ENCODE results near the gene CRX. TPM values are rescaled to one million over a fixed set of nuclear protein-coding genes. Genes with fewer than 3 reads are reported as not detected.
A peak's percentile ranks its signal among the peaks of the same experiment; 100 is the strongest.

CRX gene
- total and polyA plus RNA-seq, 2 of the 13 experiments (the other 11 are each of a cell fraction or from before 2014, with no cell fraction given), result not detected

DNA sequence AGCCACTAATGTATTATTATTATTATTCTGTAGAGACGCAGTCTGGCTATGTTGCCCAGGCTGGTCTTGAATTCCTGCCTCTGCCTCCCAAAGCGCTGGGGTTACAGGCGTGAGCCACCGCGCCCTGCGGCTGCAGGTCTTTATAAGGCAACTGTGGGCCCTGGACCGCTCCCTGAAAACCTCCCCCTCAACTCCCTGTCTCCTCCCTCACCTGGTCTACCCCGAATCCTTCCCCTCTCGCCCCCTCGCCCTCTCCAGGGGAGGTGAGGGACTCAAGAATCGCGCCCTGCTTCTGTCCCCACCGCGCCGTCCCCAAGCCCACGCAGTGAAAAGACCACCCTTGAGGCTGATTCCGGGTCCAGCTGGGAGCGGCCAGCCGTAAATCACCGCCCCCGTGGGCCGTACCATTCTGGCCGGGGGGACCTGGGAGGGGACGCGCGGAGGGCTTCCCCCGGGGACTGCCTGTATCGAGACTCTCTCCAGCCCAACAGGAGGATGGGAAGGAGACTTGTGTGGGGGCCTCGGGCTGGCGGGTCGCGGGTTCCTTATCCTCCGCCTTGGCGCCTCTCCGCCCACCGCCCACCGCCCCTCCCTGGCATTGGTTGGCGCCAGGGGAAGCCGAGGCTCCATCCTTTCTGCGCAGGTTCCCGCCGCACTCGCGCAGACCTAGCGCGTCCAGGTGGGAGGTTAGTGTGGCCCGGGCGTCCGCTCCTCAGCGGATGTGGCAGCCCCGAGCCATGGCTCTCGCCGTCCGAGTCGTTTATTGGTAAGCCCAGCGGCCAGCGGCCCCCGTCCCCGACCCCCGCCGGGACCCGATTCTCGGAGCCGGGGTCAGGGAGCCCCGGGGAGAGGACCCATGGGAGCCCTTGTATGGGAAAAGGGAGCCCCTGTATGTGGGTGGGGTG, 43.4 kb upstream of the CRX start, which contains the start of gene SELENOW (continued):
- TF ChIP-seq MTERF4 (CRISPR knock-in tag; IDR thresholded peaks at IDR 0.05), result no peak
- no peak for TF ChIP-seq ZFAT (CRISPR knock-in tag; conservative IDR thresholded peaks at IDR 0.05)
- TF ChIP-seq PAF1 (CRISPR knock-in tag; IDR thresholded peaks at IDR 0.05), result no peak
- no peak for TF ChIP-seq FOXA1 (IDR thresholded peaks at IDR 0.05)
- no peak for TF ChIP-seq FOXA1 (CRISPR knock-in tag; IDR thresholded peaks at IDR 0.05)
- no peak for TF ChIP-seq ZUFSP (CRISPR knock-in tag; IDR thresholded peaks at IDR 0.05; ENCODE audit: borderline replicate concordance)
- no peak; the same call in 1 of the 2 replicates for TF ChIP-seq YEATS2 (CRISPR knock-in tag; IDR thresholded peaks at IDR 0.05; ENCODE audit: borderline replicate concordance)
- TF ChIP-seq, protein P1, sequence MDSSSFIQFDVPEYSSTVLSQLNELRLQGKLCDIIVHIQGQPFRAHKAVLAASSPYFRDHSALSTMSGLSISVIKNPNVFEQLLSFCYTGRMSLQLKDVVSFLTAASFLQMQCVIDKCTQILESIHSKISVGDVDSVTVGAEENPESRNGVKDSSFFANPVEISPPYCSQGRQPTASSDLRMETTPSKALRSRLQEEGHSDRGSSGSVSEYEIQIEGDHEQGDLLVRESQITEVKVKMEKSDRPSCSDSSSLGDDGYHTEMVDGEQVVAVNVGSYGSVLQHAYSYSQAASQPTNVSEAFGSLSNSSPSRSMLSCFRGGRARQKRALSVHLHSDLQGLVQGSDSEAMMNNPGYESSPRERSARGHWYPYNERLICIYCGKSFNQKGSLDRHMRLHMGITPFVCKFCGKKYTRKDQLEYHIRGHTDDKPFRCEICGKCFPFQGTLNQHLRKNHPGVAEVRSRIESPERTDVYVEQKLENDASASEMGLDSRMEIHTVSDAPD (CRISPR knock-in tag; IDR thresholded peaks at IDR 0.05), result no peak
- TF ChIP-seq ARNT (IDR thresholded peaks at IDR 0.05), result no peak
- no peak for TF ChIP-seq SKIL (CRISPR knock-in tag; IDR thresholded peaks at IDR 0.05; ENCODE audit: borderline replicate concordance)
- TF ChIP-seq ZNF841 (CRISPR knock-in tag; IDR thresholded peaks at IDR 0.05; ENCODE audit: borderline replicate concordance), result peak; percentile 60; the same call in 1 of the 2 replicates
- TF ChIP-seq, protein P2, sequence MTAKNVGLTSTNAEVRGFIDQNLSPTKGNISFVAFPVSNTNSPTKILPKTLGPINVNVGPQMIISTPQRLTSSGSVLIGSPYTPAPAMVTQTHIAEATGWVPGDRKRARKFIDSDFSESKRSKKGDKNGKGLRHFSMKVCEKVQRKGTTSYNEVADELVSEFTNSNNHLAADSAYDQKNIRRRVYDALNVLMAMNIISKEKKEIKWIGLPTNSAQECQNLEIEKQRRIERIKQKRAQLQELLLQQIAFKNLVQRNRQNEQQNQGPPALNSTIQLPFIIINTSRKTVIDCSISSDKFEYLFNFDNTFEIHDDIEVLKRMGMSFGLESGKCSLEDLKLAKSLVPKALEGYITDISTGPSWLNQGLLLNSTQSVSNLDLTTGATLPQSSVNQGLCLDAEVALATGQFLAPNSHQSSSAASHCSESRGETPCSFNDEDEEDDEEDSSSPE (CRISPR knock-in tag; IDR thresholded peaks at IDR 0.05), result peak; percentile 77
- TF ChIP-seq PAWR (CRISPR knock-in tag; IDR thresholded peaks at IDR 0.05; ENCODE audit: borderline replicate concordance), result no peak
- TF ChIP-seq NFKBIZ (CRISPR knock-in tag; IDR thresholded peaks at IDR 0.05), result peak; percentile 65; the same call in 1 of the 2 replicates
- TF ChIP-seq SRSF1 (optimal IDR thresholded peaks at IDR 0.05; ENCODE audit: low read depth, low read length), result no peak
- TF ChIP-seq CREB1 (IDR thresholded peaks at IDR 0.05), result no peak
- TF ChIP-seq CREB1 (CRISPR knock-in tag; IDR thresholded peaks at IDR 0.05), result no peak
- TF ChIP-seq ZNF724P (CRISPR knock-in tag; IDR thresholded peaks at IDR 0.05; ENCODE audit: borderline replicate concordance), result no peak
- no peak for TF ChIP-seq CENPT (CRISPR knock-in tag; IDR thresholded peaks at IDR 0.05; ENCODE audit: low read depth)
- TF ChIP-seq, protein P3, sequence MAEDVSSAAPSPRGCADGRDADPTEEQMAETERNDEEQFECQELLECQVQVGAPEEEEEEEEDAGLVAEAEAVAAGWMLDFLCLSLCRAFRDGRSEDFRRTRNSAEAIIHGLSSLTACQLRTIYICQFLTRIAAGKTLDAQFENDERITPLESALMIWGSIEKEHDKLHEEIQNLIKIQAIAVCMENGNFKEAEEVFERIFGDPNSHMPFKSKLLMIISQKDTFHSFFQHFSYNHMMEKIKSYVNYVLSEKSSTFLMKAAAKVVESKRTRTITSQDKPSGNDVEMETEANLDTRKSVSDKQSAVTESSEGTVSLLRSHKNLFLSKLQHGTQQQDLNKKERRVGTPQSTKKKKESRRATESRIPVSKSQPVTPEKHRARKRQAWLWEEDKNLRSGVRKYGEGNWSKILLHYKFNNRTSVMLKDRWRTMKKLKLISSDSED (CRISPR knock-in tag; IDR thresholded peaks at IDR 0.05), result peak; percentile 18; the same call in 1 of the 2 replicates

All from HepG2 (cell line).